HCT116 (cell line): ENCODE results near the gene AUTS2. TPM values are rescaled to one million over a fixed set of nuclear protein-coding genes. Genes with fewer than 3 reads are reported as not detected.

Experiments used
- ATAC-seq: fragments of 200-7000 bp; cut with Tn5 transposase; 2 replicates; pipeline ENCODE4 v1.9.1; 2020; ENCODE audit warnings: mild to moderate bottlenecking, moderate library complexity
- BruUV-seq: library from RNA; stranded (reverse); fragments of 400-500 nt; replicated peaks from 2 replicates; lab custom pipeline; 2021; lab: Mats Ljungman, UMichigan
- CTCF ChIA-PET: fragments of 300-600 bp; sonication (Branson Sonifier 250); formaldehyde crosslinking; loops from one replicate; lab custom pipeline; 2021; ENCODE audit warnings: antibody characterized with exemption; lab: Charles Lee
- POLR2A ChIA-PET: fragments of 300-600, 350-600 bp; sonication (Branson Sonifier 250); formaldehyde crosslinking; loops from one replicate; lab custom pipeline; 2021; ENCODE audit warnings: antibody characterized with exemption; lab: Charles Lee
- RAD21 ChIA-PET, 2 experiments: fragments of 300-600 bp; sonication (Branson Sonifier 250); formaldehyde crosslinking; loops; one replicate each; lab custom pipeline; 2023; ENCODE audit warnings: low total read pairs in 2 of 2; ENCODE audit not compliant: uncharacterized antibody in 2 of 2, unreplicated experiment in 2 of 2, low non-redundant PET in 1 of 2; lab: Charles Lee
- DNase-seq: peaks from one replicate; pipeline ENCODE4 v3.0.0-alpha.2; 2010; ENCODE audit warnings: low read depth, low spot score
- H2AFZ ChIP-seq: fragments of 200-600 bp; shearing (Covaris generic), sonication (generic); 2 replicates; pipeline ENCODE4 v1.6.1; 2017; ENCODE audit warnings: low read depth, mixed run types, mixed read lengths, antibody characterized with exemption, low read length; ENCODE audit not compliant: poor library complexity, severe bottlenecking
- H3K27ac ChIP-seq: 2 replicates; pipeline ENCODE4 v1.5.1; 2012; ENCODE audit warnings: low read depth, low read length
- H3K27me3 ChIP-seq: fragments of 200-600 bp; sonication (generic); 2 replicates; pipeline ENCODE4 v1.6.1; 2016; ENCODE audit warnings: mixed run types, low read length, mixed read lengths; ENCODE audit not compliant: insufficient read depth
- H3K36me3 ChIP-seq, 2 experiments: fragments of 200-500 bp in 1 of 2; fragments of 200-600 bp in 1 of 2; sonication (Bioruptor generic) in 1 of 2; sonication (generic) in 1 of 2; 2 replicates each; pipeline versions ENCODE4 v1.5.1 to v1.6.1; 2014 to 2016; ENCODE audit warnings: low read length in 2 of 2, inconsistent platforms in 1 of 2, mixed read lengths in 1 of 2, mixed run types in 1 of 2; ENCODE audit not compliant: insufficient read depth in 2 of 2, control insufficient read depth in 1 of 2
- H3K4me1 ChIP-seq, 2 experiments: fragments of 200-600 bp in 1 of 2; sonication (generic) in 1 of 2; 2 replicates each; pipeline versions ENCODE4 v1.5.1 to v1.6.1; 2012 to 2017; ENCODE audit warnings: low read length in 2 of 2, inconsistent platforms in 1 of 2, mild to moderate bottlenecking in 1 of 2, mixed read lengths in 1 of 2, mixed run types in 1 of 2, moderate library complexity in 1 of 2; ENCODE audit not compliant: insufficient read depth in 2 of 2, control insufficient read depth in 1 of 2
- H3K4me2 ChIP-seq: fragments of 200-600 bp; sonication (generic); 2 replicates; pipeline ENCODE4 v1.6.1; 2017; ENCODE audit warnings: mixed run types, low read length, mixed read lengths
- H3K4me3 ChIP-seq, 2 experiments: fragments of 200-600 bp in 1 of 2; sonication (generic) in 1 of 2; replicated peaks in 1 of 2; 2 replicates each; pipeline ENCODE4 v1.5.1; 2011 to 2016; ENCODE audit warnings: low read length in 2 of 2, control low read depth in 1 of 2, low read depth in 1 of 2, mild to moderate bottlenecking in 1 of 2, mixed read lengths in 1 of 2, mixed run types in 1 of 2
- H3K79me2 ChIP-seq: fragments of 200-600 bp; sonication (generic); 2 replicates; pipeline ENCODE4 v1.6.1; 2017; ENCODE audit warnings: mild to moderate bottlenecking, mixed run types, low read length, moderate library complexity, mixed read lengths; ENCODE audit not compliant: insufficient read depth
- H3K9ac ChIP-seq: fragments of 200-600 bp; sonication (generic); 2 replicates; pipeline ENCODE4 v1.6.1; 2016; ENCODE audit warnings: low read length, mixed read lengths
- H3K9me2 ChIP-seq: fragments of 200-600 bp; sonication (generic), shearing (Covaris generic); 2 replicates; pipeline ENCODE4 v1.6.1; 2017; ENCODE audit warnings: mixed run types, mild to moderate bottlenecking, moderate library complexity; ENCODE audit not compliant: insufficient read depth
- H3K9me3 ChIP-seq, 2 experiments: fragments of 200-500 bp in 1 of 2; fragments of 200-600 bp in 1 of 2; sonication (Bioruptor generic) in 1 of 2; sonication (generic) in 1 of 2; 2 replicates each; pipeline ENCODE4 v1.6.1; 2014 to 2017; ENCODE audit warnings: low read length in 2 of 2, mixed read lengths in 2 of 2, inconsistent platforms in 1 of 2, low read depth in 1 of 2, mild to moderate bottlenecking in 1 of 2, mixed run types in 1 of 2, moderate library complexity in 1 of 2; ENCODE audit not compliant: control insufficient read depth in 1 of 2, insufficient read depth in 1 of 2
- H4K20me1 ChIP-seq: fragments of 200-600 bp; sonication (generic), shearing (Covaris generic); 2 replicates; pipeline ENCODE4 v1.6.1; 2017; ENCODE audit warnings: mixed run types, mild to moderate bottlenecking, moderate library complexity; ENCODE audit not compliant: insufficient read depth
- ATF3 ChIP-seq: IDR thresholded peaks from 2 replicates; pipeline ENCODE4 v1.6.1; 2012
- CBX3 ChIP-seq: IDR thresholded peaks from 2 replicates; pipeline ENCODE4 v1.6.1; 2012; ENCODE audit warnings: low read depth
- CEBPB ChIP-seq: IDR thresholded peaks from 2 replicates; pipeline ENCODE4 v1.6.1; 2012; ENCODE audit warnings: low read depth
- CTCF ChIP-seq, 3 experiments: fragments of 200-600 bp in 1 of 3; sonication (generic) in 1 of 3; IDR thresholded peaks in 2 of 3; conservative IDR thresholded peaks in 1 of 3; 2 replicates each; pipeline ENCODE4 v1.5.1; 2012 to 2017; ENCODE audit warnings: low read depth in 2 of 3, low read length in 2 of 3, antibody characterized with exemption in 1 of 3, borderline replicate concordance in 1 of 3, control low read depth in 1 of 3, mild to moderate bottlenecking in 1 of 3, mixed read lengths in 1 of 3, mixed run types in 1 of 3, moderate library complexity in 1 of 3; ENCODE audit not compliant: insufficient read depth in 1 of 3
- EGR1 ChIP-seq: IDR thresholded peaks from 2 replicates; pipeline ENCODE4 v1.6.1; 2012; ENCODE audit warnings: low read depth
- ELF1 ChIP-seq: IDR thresholded peaks from 2 replicates; pipeline ENCODE4 v1.6.1; 2012; ENCODE audit warnings: low read depth, borderline replicate concordance
- EZH2 ChIP-seq: fragments of 200-600 bp; sonication (generic); IDR thresholded peaks from 2 replicates; pipeline ENCODE4 v1.6.1; 2017; ENCODE audit warnings: antibody characterized with exemption, mixed run types
- EZH2phosphoT487 ChIP-seq: fragments of 200-600 bp; IDR thresholded peaks from 2 replicates; pipeline ENCODE4 v1.6.1; 2018; ENCODE audit warnings: antibody characterized with exemption, borderline replicate concordance
- JUND ChIP-seq: IDR thresholded peaks from 2 replicates; pipeline ENCODE4 v1.6.1; 2012
- MAX ChIP-seq: IDR thresholded peaks from 2 replicates; pipeline ENCODE4 v1.6.1; 2012
- POLR2A ChIP-seq: IDR thresholded peaks from 2 replicates; pipeline ENCODE4 v1.7.0; 2011; ENCODE audit warnings: borderline replicate concordance; ENCODE audit not compliant: insufficient read depth, insufficient read length; ENCODE audit errors: extremely low read depth
- POLR2AphosphoS5 ChIP-seq: IDR thresholded peaks from 2 replicates; pipeline ENCODE4 v1.6.1; 2011; ENCODE audit warnings: mild to moderate bottlenecking, low read depth, low read length, moderate library complexity
- RAD21 ChIP-seq: IDR thresholded peaks from 2 replicates; pipeline ENCODE4 v1.6.1; 2012; ENCODE audit warnings: low read depth, mild to moderate bottlenecking
- REST ChIP-seq: IDR thresholded peaks from 2 replicates; pipeline ENCODE4 v1.6.1; 2012; ENCODE audit warnings: low read depth
- SIN3A ChIP-seq: IDR thresholded peaks from 2 replicates; pipeline ENCODE4 v1.6.1; 2012; ENCODE audit warnings: low read depth
- SP1 ChIP-seq: IDR thresholded peaks from 2 replicates; pipeline ENCODE4 v1.6.1; 2012; ENCODE audit warnings: low read depth
- TCF7L2 ChIP-seq: IDR thresholded peaks from 2 replicates; pipeline ENCODE4 v1.7.0; 2011; ENCODE audit warnings: borderline replicate concordance, inconsistent platforms; ENCODE audit not compliant: insufficient read depth, insufficient read length; ENCODE audit errors: extremely low read depth
- ZBTB33 ChIP-seq: IDR thresholded peaks from 2 replicates; pipeline ENCODE4 v1.6.1; 2011; ENCODE audit warnings: mild to moderate bottlenecking, low read length, moderate library complexity; ENCODE audit not compliant: insufficient replicate concordance; ENCODE audit errors: extremely low read depth
- ZFX ChIP-seq: fragments of 450-650 bp; IDR thresholded peaks from 2 replicates; pipeline ENCODE4 v1.6.1; 2017
- ZNF274 ChIP-seq: fragments of 200-500 bp; sonication (Bioruptor generic); IDR thresholded peaks from 2 replicates; pipeline ENCODE4 v1.6.1; 2014; ENCODE audit warnings: mild to moderate bottlenecking, low read depth, low read length, inconsistent platforms
- intact Hi-C: fragments of 100-400 bp; cut with micrococcal nuclease; formaldehyde crosslinking; loops from 2 replicates; pipeline ENCODE4 v1.10.0; 2022
- total RNA-seq: library from RNA; stranded (reverse); gene quantifications from one replicate; pipeline ENCODE4 v1.2.1, GENCODE V29; 2021; ENCODE audit not compliant: unreplicated experiment

The AUTS2 gene
- total RNA-seq, 1 experiment from 2014 or later, result 0.93 TPM

GRCh38 chr7:70217571-70217970, 619.3 kb downstream of the AUTS2 start:
- Histone ChIP-seq H2AFZ (no peak overlapping the region), H4K20me1 (no peaks in the 10 kb centered on the region), H3K79me2 (no peaks in the 10 kb centered on the region), H3K27me3 (no peaks in the 10 kb centered on the region), H3K9ac (no peak overlapping the region), H3K4me3 (no peak overlapping the region)
- ChIA-PET CTCF (no interaction called here), RAD21 (no interaction called here)
- no peak for DNase-seq
- no peak for ATAC-seq
- intact Hi-C loops, result no loop called here
- no peak for TF ChIP-seq POLR2A
- TF ChIP-seq REST, result no peak
- no peak for TF ChIP-seq JUND
- no peak for TF ChIP-seq CBX3
- no peak for TF ChIP-seq CEBPB
- TF ChIP-seq EZH2phosphoT487, result no peak
- TF ChIP-seq RAD21, result no peak
- TF ChIP-seq SIN3A, result no peak
- TF ChIP-seq MAX, result no peak
- no peak for TF ChIP-seq SP1
- no peak for TF ChIP-seq ELF1
- no peak for TF ChIP-seq EZH2
- no peak for TF ChIP-seq ZNF274
- no peak for TF ChIP-seq TCF7L2
- no peak for TF ChIP-seq ATF3
- TF ChIP-seq ZFX, result no peak
- TF ChIP-seq ZBTB33, result no peak
- no peak for TF ChIP-seq EGR1
- no peak for TF ChIP-seq POLR2AphosphoS5
- no peak for TF ChIP-seq CTCF (IDR thresholded peaks at IDR 0.05 in 2 of 3, conservative IDR thresholded peaks at IDR 0.05 in 1 of 3; ENCODE audit: borderline replicate concordance in 1 of 3, insufficient read depth in 1 of 3, low read depth in 2 of 3, low read length in 2 of 3)
- TF ChIP-seq, all 23 proteins: peak for 0
- POLR2A ChIA-PET, result no interaction called here
- peaks cover 5 to 6% of the 10 kb centered on the region in 2 experiments; a peak in 2 of 4 replicates for H3K9me3 ChIP-seq
- no TSS peak for BruUV-seq
- no peak overlapping the region for H3K4me2 ChIP-seq
- H3K27ac ChIP-seq, result no peak overlapping the region
- no peaks in the 10 kb centered on the region for H3K36me3 ChIP-seq
- H3K9me2 ChIP-seq, result no peaks in the 10 kb centered on the region
- H3K4me1 ChIP-seq, result no peaks in the 10 kb centered on the region
